Measurements from ENCODE around the gene CACNG3.

DNA sequence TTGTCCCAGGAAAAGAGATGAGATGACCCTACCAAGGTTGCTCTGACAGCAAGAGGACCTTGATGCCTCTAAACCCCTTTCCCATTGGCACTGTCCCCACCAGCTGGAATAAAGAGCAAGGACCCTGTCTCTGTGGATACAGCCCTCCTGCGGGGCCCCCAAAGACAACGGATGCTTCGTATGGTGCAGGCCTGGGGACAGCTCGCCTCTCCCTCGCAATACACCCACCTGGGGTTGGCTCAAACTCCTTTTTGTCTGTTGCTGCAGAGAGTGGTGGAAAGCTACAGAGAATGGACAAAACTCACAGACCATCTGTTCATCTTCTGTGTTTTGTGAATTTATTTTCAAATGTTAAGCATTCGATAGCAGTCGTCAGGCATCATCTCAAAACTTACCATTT, 27.6 kb upstream of the CACNG3 start:
- TF ChIP-seq, protein P1, sequence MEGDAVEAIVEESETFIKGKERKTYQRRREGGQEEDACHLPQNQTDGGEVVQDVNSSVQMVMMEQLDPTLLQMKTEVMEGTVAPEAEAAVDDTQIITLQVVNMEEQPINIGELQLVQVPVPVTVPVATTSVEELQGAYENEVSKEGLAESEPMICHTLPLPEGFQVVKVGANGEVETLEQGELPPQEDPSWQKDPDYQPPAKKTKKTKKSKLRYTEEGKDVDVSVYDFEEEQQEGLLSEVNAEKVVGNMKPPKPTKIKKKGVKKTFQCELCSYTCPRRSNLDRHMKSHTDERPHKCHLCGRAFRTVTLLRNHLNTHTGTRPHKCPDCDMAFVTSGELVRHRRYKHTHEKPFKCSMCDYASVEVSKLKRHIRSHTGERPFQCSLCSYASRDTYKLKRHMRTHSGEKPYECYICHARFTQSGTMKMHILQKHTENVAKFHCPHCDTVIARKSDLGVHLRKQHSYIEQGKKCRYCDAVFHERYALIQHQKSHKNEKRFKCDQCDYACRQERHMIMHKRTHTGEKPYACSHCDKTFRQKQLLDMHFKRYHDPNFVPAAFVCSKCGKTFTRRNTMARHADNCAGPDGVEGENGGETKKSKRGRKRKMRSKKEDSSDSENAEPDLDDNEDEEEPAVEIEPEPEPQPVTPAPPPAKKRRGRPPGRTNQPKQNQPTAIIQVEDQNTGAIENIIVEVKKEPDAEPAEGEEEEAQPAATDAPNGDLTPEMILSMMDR (IDR thresholded peaks at IDR 0.05): no peak
- no peak for TF ChIP-seq POLR2A (IDR thresholded peaks at IDR 0.05)
